ENCODE data around the gene KIF12.
"Not testable (repeated sequence)": the region's sequence is repeated elsewhere in the genome, so short reads cannot be mapped to it uniquely, and the experiment has no call there.

KIF12 gene

DNA sequence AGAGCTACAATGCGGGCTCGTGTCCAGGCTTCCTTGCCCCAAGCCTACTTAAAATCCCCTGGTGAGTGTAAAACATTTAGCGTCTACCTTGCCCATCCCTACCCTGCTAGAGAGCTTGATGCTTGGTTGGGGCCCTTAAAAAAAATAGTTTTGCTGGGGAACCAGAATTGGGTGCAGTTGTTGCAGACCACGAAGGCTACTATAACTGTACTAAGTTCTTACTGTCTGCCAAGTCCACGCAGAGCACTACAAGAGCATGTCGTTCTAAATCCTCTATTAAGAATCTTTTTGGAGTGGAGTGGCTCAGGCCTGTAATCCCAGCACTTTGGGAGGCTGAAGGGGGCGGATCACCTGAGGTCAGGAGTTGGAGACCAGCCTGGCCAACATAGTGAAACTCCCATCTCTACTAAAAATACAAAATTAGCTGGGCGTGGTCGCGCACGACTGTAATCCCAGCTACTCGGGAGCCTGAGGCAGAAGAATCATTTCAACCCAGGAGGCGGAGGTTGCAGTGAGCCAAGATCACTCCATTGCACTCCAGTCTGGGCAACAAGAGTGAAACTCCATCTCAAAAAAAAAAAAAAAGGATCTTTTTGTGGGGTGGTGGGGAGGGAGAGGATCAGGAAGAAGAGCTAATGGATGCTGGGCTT lies 16.2 kb downstream of the KIF12 start:
- H3K4me1 Mint-ChIP-seq (ENCODE audit: low read depth in 2 of 2); ATAC-seq (replicated peaks); H3K36me3 Mint-ChIP-seq (ENCODE audit: insufficient read depth); H3K4me3 Mint-ChIP-seq; H3K27ac Mint-ChIP-seq; DNase-seq; H3K9me3 Mint-ChIP-seq: not testable (repeated sequence)
- peaks cover 0 to 57% of the 10 kb centered on the region in 2 donors for H3K27me3 Mint-ChIP-seq

DNA sequence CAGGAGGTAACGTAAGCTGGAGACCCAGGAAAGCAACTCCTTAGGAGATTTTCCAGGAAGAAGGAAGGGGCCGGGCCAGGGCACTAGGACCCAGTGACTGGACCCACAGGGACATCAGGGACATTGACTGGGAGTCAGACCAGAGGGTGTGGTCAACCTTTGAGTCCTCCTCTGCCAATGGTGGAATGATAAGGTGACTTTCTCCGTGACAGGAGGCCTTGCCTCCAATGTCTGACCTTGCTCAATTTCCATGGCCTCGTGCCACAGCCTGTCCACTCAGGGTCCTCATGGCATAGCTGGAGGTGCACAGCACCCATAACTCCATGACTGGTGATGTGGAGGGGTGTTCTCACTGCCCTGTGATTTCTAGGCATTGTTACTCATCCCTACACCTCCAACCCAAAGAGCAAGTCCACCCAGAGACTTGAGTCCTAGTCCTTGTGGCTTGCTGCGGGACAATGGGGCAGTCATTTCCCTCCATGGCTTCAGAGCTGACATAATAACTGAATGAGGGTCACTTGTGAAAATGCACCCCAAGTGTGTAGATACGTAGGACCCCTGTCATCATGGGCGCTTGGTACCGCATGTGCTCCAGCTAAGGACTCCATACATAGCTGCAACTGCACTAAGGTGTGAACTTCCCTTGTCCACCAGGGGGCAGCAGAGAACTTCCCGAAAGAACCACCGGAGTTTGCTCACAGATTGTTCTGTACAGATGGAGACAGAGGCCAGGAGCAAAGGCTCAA lies 16.9 kb downstream of the KIF12 start:
- H3K9me3 Mint-ChIP-seq = no peaks in the 10 kb centered on the region
- no peaks in the 10 kb centered on the region for H3K4me1 Mint-ChIP-seq (ENCODE audit: low read depth in 2 of 2)
- no peaks in the 10 kb centered on the region for H3K36me3 Mint-ChIP-seq (ENCODE audit: insufficient read depth)
- no peak overlapping the region for H3K4me3 Mint-ChIP-seq
- no peak overlapping the region for H3K27ac Mint-ChIP-seq
- DNase-seq (peak; percentile 74 to 79 (median 75)), ATAC-seq (replicated peaks) (peak; percentile 75)
- H3K27me3 Mint-ChIP-seq = peaks cover 5 to 57% of the 10 kb centered on the region in 2 donors

DNA sequence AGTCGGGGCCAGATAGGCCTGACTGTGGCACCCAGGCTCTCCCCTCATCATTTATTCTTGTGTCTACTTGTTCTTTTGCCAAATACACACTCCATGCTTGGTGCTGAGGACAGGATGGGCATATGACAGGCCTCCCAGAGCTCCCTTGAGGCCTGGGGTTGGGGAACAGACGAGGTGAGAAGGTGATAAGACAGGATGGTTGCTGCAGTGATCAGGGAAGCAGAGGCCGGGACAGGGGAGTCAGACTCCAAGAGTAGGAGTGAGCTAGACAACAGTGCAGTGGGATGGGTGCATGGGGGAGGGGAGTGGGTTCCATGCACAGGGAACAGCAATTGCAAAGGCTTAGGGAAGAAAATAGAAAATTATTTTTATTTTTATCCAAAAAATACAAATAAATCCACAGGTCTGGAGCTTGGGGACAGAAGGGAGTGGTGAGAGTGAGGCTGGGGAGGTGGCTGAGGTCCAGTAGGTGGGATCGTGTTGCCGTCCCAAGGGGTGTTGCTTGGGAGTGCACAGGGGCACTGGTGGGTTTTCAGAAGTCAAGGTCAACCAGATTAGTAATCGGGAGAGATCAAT lies 17.6 kb downstream of the KIF12 start:
- no peaks in the 10 kb centered on the region for H3K9me3 Mint-ChIP-seq
- DNase-seq (no peak), ATAC-seq (replicated peaks) (no peak)
- H3K27me3 Mint-ChIP-seq = peaks cover 12 to 57% of the 10 kb centered on the region in 2 donors
- no peak overlapping the region for H3K27ac Mint-ChIP-seq
- no peak overlapping the region for H3K4me3 Mint-ChIP-seq
- no peaks in the 10 kb centered on the region for H3K4me1 Mint-ChIP-seq (ENCODE audit: low read depth in 2 of 2)
- no peaks in the 10 kb centered on the region for H3K36me3 Mint-ChIP-seq (ENCODE audit: insufficient read depth)

DNA sequence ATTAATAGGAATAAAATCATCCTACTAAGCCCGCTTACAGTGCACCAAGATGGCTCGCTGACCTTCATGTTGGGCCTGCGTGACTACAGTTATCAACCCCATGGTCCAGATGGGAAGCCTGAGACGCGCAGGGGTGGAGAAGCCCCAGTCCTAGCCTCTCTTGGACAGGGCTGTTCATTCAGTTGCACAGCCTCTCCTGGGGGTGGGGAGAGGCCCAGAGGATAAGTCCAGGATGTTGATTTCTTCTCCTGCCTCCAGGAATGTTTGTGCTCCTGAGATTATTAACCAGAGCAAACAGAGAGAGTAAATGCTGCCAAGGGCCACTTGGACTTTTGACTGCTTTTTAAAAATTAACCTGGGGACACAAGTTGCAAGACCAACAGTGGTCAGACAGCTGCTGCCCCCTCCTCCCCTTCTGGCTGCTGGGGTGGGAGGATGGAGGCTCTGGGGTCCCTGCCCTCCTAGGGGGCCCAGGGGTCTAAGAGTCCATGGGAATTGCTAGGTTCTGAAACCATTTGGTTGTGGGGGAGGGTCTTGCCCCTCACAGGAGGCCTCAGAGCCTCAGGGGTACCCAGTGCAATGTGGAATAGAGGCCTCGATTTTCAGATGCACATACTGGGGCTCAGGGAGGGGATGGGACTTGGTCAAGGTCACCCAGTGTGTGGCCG lies 18.2 kb downstream of the KIF12 start:
- Mint-ChIP-seq H3K4me1 (ENCODE audit: low read depth in 2 of 2) (no peaks in the 10 kb centered on the region), H3K36me3 (ENCODE audit: insufficient read depth) (no peaks in the 10 kb centered on the region), H3K4me3 (no peak overlapping the region), H3K27me3 (peaks cover 18 to 57% of the 10 kb centered on the region in 2 donors), H3K9me3 (no peaks in the 10 kb centered on the region), H3K27ac (no peak overlapping the region)
- DNase-seq (no peak), ATAC-seq (replicated peaks) (no peak)

DNA sequence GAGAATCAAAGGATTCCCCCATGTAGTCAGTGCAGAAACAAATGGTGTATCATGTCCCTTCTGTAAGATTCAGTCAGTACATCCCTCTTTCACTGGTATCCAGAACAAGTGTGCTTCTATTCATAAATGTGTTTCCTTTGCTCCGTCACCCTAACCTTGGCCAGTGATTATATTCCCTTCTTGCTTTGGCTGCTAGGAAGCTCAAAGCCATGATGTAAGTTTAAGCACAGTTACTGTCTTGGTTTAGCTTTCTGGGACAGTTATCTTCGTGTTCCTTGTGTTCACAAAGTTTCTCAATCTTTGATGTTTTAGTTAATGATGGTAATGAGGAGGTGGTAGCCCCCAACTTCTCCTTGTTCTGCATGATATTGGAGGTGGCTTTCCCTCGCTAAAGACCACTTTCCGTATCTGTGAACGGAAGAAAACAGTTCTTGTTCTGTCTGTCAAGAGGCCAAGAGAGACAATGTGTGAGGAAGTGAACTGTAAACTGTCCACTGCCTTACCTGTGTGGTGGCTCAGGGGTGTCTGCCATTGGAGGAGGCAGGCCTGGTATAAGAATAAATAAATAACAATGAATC lies 18.8 kb downstream of the KIF12 start:
- no peak overlapping the region for H3K27ac Mint-ChIP-seq
- H3K4me3 Mint-ChIP-seq = no peak overlapping the region
- ATAC-seq (replicated peaks) (no peak), DNase-seq (no peak)
- H3K27me3 Mint-ChIP-seq = peaks cover 24 to 58% of the 10 kb centered on the region in 2 donors
- no peaks in the 10 kb centered on the region for H3K36me3 Mint-ChIP-seq (ENCODE audit: insufficient read depth)
- peaks cover 0 to 1% of the 10 kb centered on the region in 2 donors for H3K4me1 Mint-ChIP-seq (ENCODE audit: low read depth in 2 of 2)
- no peaks in the 10 kb centered on the region for H3K9me3 Mint-ChIP-seq

DNA sequence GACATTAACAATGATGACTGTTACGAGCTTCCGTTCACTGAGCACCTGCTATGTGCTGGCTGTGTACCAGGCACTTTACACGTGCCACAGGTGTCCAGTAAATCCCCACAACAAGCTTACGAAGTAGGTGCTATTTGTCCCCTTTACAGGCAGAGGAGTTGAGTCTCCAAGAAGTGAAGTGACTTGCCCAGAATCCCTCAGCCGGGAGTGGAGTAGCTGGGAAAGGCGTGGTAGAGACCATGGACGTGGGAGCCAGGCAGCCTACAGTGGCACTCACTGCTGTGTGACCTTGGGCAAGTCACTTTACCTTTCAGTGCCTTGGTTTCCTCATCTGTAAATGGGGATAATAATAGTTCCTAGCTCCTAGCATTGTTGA lies 20.3 kb downstream of the KIF12 start:
- Mint-ChIP-seq H3K27ac (no peak overlapping the region), H3K36me3 (ENCODE audit: insufficient read depth) (no peaks in the 10 kb centered on the region), H3K4me1 (ENCODE audit: low read depth in 2 of 2) (peaks cover 0 to 1% of the 10 kb centered on the region in 2 donors), H3K4me3 (no peak overlapping the region), H3K9me3 (no peaks in the 10 kb centered on the region), H3K27me3 (peaks cover 28 to 50% of the 10 kb centered on the region in 2 donors)
- DNase-seq = no peak
- no peak for ATAC-seq (replicated peaks)

DNA sequence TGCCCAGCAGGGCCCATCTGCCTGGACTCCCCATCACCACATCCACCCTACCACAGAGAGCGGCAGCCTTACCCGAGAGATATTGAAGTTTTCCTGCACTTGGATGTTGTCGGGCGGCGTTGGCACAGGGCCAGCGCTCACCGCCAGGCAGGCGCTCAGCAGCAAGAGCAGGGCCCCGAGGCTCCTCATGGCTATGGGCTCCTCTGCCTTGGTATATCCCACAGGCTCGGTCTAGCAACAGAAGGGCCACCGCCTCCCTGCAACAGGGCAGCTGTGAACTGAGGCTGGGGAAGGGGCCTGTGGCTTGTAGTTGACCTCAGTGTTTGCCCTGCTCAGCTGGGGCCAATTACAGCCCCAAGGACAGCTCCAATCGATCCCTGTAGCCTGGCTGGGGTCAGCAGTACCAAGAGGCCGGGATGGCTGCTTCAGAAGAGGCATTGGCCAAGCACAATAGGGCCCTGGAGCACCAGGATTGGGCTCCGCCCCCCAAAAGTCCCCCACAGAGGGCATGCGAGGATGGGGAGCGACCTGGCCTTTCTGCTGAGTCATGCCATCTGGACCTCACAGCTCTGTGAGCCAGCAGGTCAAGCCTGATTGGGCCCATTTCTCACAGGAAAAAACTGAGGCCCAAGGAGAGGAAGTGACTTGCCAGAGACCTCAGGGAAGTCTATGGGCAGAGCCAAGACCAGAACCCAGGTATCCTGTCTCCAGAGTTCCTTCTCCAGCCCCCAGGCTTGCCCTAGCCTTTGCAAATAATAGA lies 20.9 kb downstream of the KIF12 start, which contains the start of gene AMBP:
AMBP (minus strand) TSS at position 280 of the 760 bp plus-strand sequence; CDS start at position 189, 91 bp downstream.
- no peak within 1 kb of the TSS for H3K4me3 Mint-ChIP-seq
- ATAC-seq (replicated peaks) = no peak
- no peak within 1 kb of the TSS for H3K27ac Mint-ChIP-seq
- peaks cover 0 to 1% of the 10 kb centered on the region in 2 donors for H3K4me1 Mint-ChIP-seq (ENCODE audit: low read depth in 2 of 2)
- peaks cover 28 to 50% of the 10 kb centered on the region in 2 donors for H3K27me3 Mint-ChIP-seq
- no peaks in the 10 kb centered on the region for H3K36me3 Mint-ChIP-seq (ENCODE audit: insufficient read depth)
- no peak for DNase-seq
- H3K9me3 Mint-ChIP-seq = no peaks in the 10 kb centered on the region

DNA sequence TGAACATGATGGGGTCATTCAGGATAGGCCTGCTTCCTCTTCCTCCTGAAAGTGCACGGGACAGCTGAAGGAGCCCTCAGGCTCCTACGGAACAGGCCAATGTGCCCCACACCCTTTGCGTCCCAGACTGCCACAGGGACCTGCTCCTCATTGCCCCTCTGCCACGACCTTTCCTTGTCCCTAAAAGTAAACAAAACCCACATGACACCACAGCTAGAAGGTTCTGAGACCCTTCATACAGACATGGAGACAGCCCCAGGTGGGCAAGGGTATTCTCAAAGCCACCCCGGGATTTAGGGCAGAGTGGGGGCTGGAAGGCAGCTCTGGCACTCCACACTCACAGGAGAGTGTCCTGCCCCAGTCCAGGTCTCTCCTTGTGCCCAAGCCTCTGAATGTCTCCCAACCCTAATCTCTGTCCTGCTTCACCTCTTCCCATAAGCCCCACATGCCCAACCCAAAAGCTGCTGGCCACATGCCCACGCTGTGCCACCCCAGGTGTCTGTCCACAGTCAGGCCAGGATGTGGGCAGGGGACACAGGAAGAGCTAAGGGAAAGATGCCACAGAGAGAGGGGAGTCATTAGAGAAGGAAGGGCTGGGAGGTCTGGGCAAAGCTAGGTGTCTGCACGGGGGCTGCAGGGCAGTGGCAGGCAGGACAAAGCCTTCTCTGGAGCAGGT lies 21.8 kb downstream of the KIF12 start:
- DNase-seq = no peak
- Mint-ChIP-seq H3K4me3 (no peak overlapping the region), H3K4me1 (ENCODE audit: low read depth in 2 of 2) (peaks cover 0 to 1% of the 10 kb centered on the region in 2 donors), H3K27ac (no peak overlapping the region), H3K27me3 (peaks cover 28 to 50% of the 10 kb centered on the region in 2 donors), H3K36me3 (ENCODE audit: insufficient read depth) (no peaks in the 10 kb centered on the region), H3K9me3 (no peaks in the 10 kb centered on the region)
- ATAC-seq (replicated peaks) = no peak

DNA sequence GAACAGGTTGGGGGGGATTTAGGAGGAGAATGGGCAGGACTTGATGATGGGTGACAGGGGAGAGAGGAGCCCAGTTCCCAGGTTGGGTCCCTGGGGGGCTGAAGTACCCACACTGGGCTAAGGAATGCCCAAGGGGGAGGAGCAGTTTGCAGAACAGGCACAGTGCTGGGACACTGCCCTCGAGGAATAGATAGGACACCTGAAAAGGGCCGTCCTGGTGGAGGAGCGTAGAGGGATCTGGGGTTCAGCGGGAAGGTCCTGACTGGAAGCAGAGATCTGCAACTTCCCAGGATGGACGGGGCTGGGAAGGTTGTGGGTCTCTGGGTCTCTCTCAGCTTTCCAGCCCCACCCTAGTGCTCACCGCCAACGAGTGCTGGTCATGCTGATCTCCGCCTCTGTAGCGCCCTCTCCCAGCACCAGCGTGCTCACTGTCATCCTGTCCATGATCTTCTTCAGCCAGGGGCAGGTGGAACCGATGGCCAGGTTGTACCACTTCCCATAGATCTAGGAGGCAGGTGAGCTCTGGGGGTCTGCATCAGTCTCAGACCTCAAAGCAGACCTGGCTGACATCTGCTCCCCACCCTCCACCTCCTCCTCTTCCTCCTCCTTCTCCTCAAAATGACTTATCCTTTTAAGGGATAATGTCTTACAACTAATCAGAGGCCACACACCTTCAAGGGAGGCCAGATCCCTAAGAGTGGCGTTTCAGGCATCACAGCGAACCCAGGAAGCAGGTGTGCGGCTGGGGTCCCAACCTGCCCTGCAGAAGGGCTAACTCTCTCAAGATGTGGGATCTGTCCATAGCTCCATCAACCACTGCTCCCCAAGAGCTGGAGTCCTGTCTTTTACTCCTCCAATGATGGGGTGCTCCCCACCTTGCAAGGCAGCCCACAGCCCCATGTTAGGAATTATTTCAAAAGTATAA lies 22.6 kb downstream of the KIF12 start:
- Mint-ChIP-seq H3K4me1 (ENCODE audit: low read depth in 2 of 2) (peaks cover 0 to 1% of the 10 kb centered on the region in 2 donors), H3K36me3 (ENCODE audit: insufficient read depth) (no peaks in the 10 kb centered on the region), H3K4me3 (no peak overlapping the region), H3K9me3 (no peaks in the 10 kb centered on the region), H3K27ac (no peak overlapping the region), H3K27me3 (peaks cover 28 to 46% of the 10 kb centered on the region in 2 donors)
- no peak for DNase-seq
- ATAC-seq (replicated peaks) = no peak

DNA sequence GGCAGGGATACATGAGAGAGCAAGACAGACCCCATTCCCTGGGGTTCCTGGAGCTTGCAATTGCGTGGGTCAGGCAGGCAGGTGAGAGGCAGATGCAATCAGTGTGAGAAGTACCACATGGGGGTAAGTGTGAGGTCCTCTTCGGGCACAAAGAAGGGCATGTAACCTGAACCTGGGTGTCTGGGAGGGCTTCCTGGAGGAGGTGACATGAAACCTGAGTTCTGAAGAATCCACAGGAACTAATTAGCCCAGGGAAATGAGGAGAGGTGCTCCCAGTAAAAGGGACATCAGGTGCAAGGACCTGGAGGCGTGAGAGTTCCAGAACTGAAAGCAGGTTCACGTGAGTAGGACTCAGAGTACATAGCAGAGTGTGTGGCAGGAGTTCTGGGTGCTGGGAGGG lies 23.5 kb downstream of the KIF12 start:
- H3K4me1 Mint-ChIP-seq (ENCODE audit: low read depth in 2 of 2) = peaks cover 0 to 1% of the 10 kb centered on the region in 2 donors
- H3K36me3 Mint-ChIP-seq (ENCODE audit: insufficient read depth) = no peaks in the 10 kb centered on the region
- no peak overlapping the region for H3K4me3 Mint-ChIP-seq
- ATAC-seq (replicated peaks) (no peak), DNase-seq (no peak)
- H3K27ac Mint-ChIP-seq = no peak overlapping the region
- H3K27me3 Mint-ChIP-seq = peaks cover 28 to 37% of the 10 kb centered on the region in 2 donors
- no peaks in the 10 kb centered on the region for H3K9me3 Mint-ChIP-seq

DNA sequence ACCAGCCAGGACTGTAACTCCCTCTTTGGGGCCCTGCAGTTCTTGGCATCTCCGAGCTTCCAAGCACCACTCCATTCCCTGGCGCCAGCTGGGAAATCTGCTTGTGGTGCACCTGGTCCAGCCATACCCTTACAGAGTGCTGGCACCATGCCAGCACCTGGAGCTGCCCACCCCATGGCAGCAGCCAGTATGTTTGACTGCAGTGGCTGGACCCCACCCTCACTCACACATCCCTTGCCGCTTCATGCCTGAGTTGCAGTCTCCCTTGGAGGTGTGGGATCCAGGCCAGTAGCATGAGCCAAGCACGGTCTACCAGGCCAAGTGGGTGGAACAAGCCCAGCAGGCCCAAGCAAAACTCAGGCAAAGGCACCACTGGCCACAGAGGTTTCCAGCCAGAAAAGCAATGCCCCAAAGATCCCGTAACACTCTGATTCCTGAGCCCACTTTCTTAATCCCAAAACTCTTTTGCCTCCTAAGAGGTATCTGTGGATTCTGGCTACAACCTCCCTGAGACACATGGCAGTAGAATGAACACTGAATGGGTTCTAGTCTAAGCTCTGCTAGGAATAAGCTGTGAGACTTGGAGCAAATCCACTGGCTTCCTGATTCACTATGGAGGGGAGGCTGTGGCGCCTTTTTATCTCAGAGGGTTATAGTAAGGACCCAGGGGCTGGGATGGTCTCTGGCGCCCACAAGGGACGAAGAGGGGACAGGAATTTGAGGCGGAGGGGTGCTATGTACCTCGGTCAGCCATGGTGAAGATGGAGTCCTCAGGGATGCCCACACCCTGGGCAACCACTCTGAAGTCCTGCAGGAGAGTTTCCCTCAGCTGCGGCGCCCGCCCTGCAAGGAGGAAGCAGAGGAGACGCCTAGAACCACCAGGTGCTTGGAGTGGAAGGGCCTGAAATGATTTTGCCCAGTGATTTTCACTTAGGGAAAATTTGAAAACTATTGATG lies 26.6 kb downstream of the KIF12 start:
- H3K27me3 Mint-ChIP-seq = peaks cover 30 to 32% of the 10 kb centered on the region in 2 donors
- H3K9me3 Mint-ChIP-seq = no peaks in the 10 kb centered on the region
- H3K4me3 Mint-ChIP-seq = no peak overlapping the region
- no peak for ATAC-seq (replicated peaks)
- H3K27ac Mint-ChIP-seq = no peak overlapping the region
- peaks cover 0 to 1% of the 10 kb centered on the region in 2 donors for H3K4me1 Mint-ChIP-seq (ENCODE audit: low read depth in 2 of 2)
- H3K36me3 Mint-ChIP-seq (ENCODE audit: insufficient read depth) = no peaks in the 10 kb centered on the region
- no peak for DNase-seq

Measured in effector memory CD8-positive, alpha-beta T cell (primary cell).